Endothelial cell (in vitro differentiated cells): ENCODE measurements around the gene DUOXA2. TPM values are rescaled to one million over a fixed set of nuclear protein-coding genes. Genes with fewer than 3 reads are reported as not detected.

Experiments
- DNase-seq: peaks from one replicate; pipeline ENCODE4 v3.0.0; 2021; ENCODE audit warnings: low spot score
- H3K27ac Mint-ChIP-seq: one replicate; pipeline ENCODE4 v1.8.0; 2021; ENCODE audit warnings: mixed read lengths, inconsistent platforms; ENCODE audit not compliant: unreplicated experiment
- H3K27me3 Mint-ChIP-seq: one replicate; pipeline ENCODE4 v1.8.0; 2021; ENCODE audit warnings: mild to moderate bottlenecking, moderate library complexity, mixed read lengths, inconsistent platforms; ENCODE audit not compliant: unreplicated experiment
- H3K36me3 Mint-ChIP-seq: one replicate; pipeline ENCODE4 v1.8.0; 2021; ENCODE audit warnings: mild to moderate bottlenecking, low read depth, mixed read lengths, inconsistent platforms; ENCODE audit not compliant: unreplicated experiment
- H3K4me1 Mint-ChIP-seq: one replicate; pipeline ENCODE4 v1.8.0; 2021; ENCODE audit warnings: mild to moderate bottlenecking, mixed read lengths, inconsistent platforms; ENCODE audit not compliant: unreplicated experiment
- H3K4me3 Mint-ChIP-seq: one replicate; pipeline ENCODE4 v1.8.0; 2021; ENCODE audit warnings: mild to moderate bottlenecking, mixed read lengths, inconsistent platforms; ENCODE audit not compliant: unreplicated experiment
- H3K9me3 Mint-ChIP-seq: one replicate; pipeline ENCODE4 v1.8.0; 2021; ENCODE audit warnings: mixed read lengths, inconsistent platforms; ENCODE audit not compliant: unreplicated experiment
- total RNA-seq: library from RNA; stranded (reverse); fragmentation: NEBNext Ultra II Directional; extraction: Animal tissue kit (Norgen Biotek cat#: 25700); gene quantifications from one replicate; pipeline ENCODE4 v1.2.1, GENCODE V29; 2021; ENCODE audit not compliant: unreplicated experiment
- TF ChIP-seq, protein P1 (sequence below): fragments of 200-600 bp; sonication (generic); IDR thresholded peaks from one replicate; pipeline ENCODE4 v1.5.0; 2021; ENCODE audit warnings: antibody characterized with exemption; ENCODE audit not compliant: unreplicated experiment

DUOXA2 gene
- total RNA-seq, 1 donor from 2014 or later, result not detected

DNA sequence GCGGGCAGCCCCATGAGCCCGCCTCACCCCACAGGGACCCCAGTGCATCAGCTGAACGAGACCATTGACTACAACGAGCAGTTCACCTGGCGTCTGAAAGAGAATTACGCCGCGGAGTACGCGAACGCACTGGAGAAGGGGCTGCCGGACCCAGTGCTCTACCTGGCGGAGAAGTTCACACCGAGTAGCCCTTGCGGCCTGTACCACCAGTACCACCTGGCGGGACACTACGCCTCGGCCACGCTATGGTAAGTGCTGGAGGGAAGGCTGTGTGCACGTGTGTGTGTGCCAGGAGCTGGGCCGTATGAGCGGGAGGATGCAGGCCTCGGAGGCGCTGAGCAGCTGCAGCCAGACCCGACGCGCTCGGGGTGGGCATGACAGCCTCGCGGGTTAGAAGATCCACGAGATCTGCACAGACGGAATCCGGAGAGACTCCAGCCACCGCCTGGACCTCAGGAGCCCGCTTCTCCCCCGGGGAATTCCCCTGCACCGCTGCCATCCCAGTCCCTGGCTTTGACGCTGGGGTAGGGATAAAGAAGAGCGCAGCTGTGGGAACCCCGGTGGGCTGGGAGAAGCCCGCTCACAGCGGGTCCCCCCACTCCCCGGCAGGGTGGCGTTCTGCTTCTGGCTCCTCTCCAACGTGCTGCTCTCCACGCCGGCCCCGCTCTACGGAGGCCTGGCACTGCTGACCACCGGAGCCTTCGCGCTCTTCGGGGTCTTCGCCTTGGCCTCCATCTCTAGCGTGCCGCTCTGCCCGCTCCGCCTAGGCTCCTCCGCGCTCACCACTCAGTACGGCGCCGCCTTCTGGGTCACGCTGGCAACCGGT lies 2.6 kb downstream of the DUOXA2 start:
- Mint-ChIP-seq H3K27me3 (peaks cover 47% of the 10 kb centered on the region), H3K4me3 (no peak overlapping the region), H3K27ac (no peak overlapping the region), H3K9me3 (no peaks in the 10 kb centered on the region), H3K36me3 (peaks cover 3% of the 10 kb centered on the region), H3K4me1 (peaks cover 27% of the 10 kb centered on the region)
- no peak for DNase-seq
- TF ChIP-seq, protein P1, sequence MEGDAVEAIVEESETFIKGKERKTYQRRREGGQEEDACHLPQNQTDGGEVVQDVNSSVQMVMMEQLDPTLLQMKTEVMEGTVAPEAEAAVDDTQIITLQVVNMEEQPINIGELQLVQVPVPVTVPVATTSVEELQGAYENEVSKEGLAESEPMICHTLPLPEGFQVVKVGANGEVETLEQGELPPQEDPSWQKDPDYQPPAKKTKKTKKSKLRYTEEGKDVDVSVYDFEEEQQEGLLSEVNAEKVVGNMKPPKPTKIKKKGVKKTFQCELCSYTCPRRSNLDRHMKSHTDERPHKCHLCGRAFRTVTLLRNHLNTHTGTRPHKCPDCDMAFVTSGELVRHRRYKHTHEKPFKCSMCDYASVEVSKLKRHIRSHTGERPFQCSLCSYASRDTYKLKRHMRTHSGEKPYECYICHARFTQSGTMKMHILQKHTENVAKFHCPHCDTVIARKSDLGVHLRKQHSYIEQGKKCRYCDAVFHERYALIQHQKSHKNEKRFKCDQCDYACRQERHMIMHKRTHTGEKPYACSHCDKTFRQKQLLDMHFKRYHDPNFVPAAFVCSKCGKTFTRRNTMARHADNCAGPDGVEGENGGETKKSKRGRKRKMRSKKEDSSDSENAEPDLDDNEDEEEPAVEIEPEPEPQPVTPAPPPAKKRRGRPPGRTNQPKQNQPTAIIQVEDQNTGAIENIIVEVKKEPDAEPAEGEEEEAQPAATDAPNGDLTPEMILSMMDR, result no peak

DNA sequence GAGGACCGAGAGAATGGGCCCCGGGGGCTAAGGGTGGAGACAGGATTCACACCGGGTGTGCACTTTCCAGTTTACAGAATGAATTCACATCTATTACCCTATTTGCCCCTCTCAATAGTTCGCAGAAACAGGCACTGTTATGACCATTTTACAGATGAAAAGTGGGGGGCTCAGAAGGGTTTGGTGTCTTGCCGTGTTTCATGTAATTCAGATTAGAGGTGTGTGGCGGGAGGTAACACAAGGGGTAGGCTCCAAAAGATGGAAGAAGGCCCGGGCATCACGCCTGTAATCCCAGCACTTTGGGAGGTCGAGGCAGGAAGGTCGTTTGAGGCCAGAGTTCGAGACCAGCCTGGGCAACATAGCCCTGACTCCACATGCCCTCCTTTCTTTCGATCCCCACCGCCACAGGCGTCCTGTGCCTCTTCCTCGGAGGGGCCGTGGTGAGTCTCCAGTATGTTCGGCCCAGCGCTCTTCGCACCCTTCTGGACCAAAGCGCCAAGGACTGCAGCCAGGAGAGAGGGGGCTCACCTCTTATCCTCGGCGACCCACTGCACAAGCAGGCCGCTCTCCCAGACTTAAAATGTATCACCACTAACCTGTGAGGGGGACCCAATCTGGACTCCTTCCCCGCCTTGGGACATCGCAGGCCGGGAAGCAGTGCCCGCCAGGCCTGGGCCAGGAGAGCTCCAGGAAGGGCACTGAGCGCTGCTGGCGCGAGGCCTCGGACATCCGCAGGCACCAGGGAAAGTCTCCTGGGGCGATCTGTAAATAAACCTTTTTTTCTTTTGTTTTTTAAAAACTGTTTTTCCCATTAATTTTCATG lies 3.4 kb downstream of the DUOXA2 start:
- Mint-ChIP-seq H3K4me1 (peaks cover 26% of the 10 kb centered on the region), H3K9me3 (no peaks in the 10 kb centered on the region), H3K27ac (no peak overlapping the region), H3K4me3 (peak overlapping the region; percentile 74), H3K36me3 (peaks cover 3% of the 10 kb centered on the region), H3K27me3 (peaks cover 42% of the 10 kb centered on the region)
- DNase-seq, result no peak
- TF ChIP-seq, protein P1, result no peak

GRCh38 chr15:45118131-45118588 lies 4.0 kb downstream of the DUOXA2 start:
- H3K4me3 Mint-ChIP-seq, result no peak overlapping the region

GRCh38 chr15:45118996-45119395 lies 4.9 kb downstream of the DUOXA2 start:
- H3K27me3 Mint-ChIP-seq, result peaks cover 36% of the 10 kb centered on the region
- TF ChIP-seq, protein P1, result no peak
- no peak overlapping the region for H3K4me3 Mint-ChIP-seq
- H3K4me1 Mint-ChIP-seq, result peaks cover 27% of the 10 kb centered on the region
- H3K27ac Mint-ChIP-seq, result no peak overlapping the region
- no peak for DNase-seq
- H3K36me3 Mint-ChIP-seq, result peaks cover 3% of the 10 kb centered on the region
- no peaks in the 10 kb centered on the region for H3K9me3 Mint-ChIP-seq

More at GRCh38 chr15:45118131-45118588, 4.0 kb downstream of the DUOXA2 start:
- Mint-ChIP-seq H3K27me3 (peaks cover 42% of the 10 kb centered on the region), H3K4me1 (peaks cover 29% of the 10 kb centered on the region), H3K27ac (no peak overlapping the region), H3K9me3 (no peaks in the 10 kb centered on the region), H3K36me3 (peaks cover 3% of the 10 kb centered on the region)
- TF ChIP-seq, protein P1, result peak; percentile 82
- DNase-seq, result peak; percentile 92
